Omental fat pad (tissue), 4 donors: Measurements from ENCODE around the gene PET100. TPM values are rescaled to one million over a fixed set of nuclear protein-coding genes. Genes with fewer than 3 reads are reported as not detected.

ENCODE experiments used
- ATAC-seq: fragments of 150-250 bp; one replicate; pipeline ENCODE4 v1.9.1; 2016; ENCODE audit warnings: mild to moderate bottlenecking, moderate library complexity; ENCODE audit not compliant: low FRiP score
- DNase-seq: peaks from one replicate; pipeline ENCODE4 v3.0.0-alpha.2; 2019; ENCODE audit warnings: low spot score
- CTCF ChIP-seq, 3 donors: fragments of 450-650 bp; IDR thresholded peaks; one replicate each; pipeline ENCODE4 v1.5.1; 2016 to 2017; ENCODE audit warnings: antibody characterized with exemption in 3 of 3, mild to moderate bottlenecking in 3 of 3, moderate library complexity in 2 of 3
- total RNA-seq, 4 donors: library from RNA; depleted of rRNA; stranded (reverse); fragments of >200 nt; gene quantifications; one replicate each; pipeline ENCODE4 v1.1.0, GENCODE V29; 2016

The PET100 gene
- total RNA-seq, 4 donors from 2014 or later: 11.2 to 22.8 (median 17.0) TPM

GRCh38 chr19:7662657-7663056 lies 33.1 kb downstream of the PET100 start:
- no peak for DNase-seq
- no peak for TF ChIP-seq CTCF (IDR thresholded peaks at IDR 0.05)
- no peak for ATAC-seq

- TF ChIP-seq CTCF (IDR thresholded peaks at IDR 0.05): no peak
- ATAC-seq: no peak
- DNase-seq: no peak
These were observed 34.1 kb downstream of the PET100 start for GRCh38 chr19:7663706-7664105.

GRCh38 chr19:7665076-7665475 lies 35.5 kb downstream of the PET100 start:
- DNase-seq (no peak), ATAC-seq (no peak)
- TF ChIP-seq CTCF (IDR thresholded peaks at IDR 0.05): no peak

- ATAC-seq: no peak
These were observed 39.2 kb downstream of the PET100 start, which contains the start of gene RETN for GRCh38 chr19:7668842-7669241. RETN (plus strand) TSS chr19:7669049; CDS start chr19:7669327, 278 bp downstream.

GRCh38 chr19:7669641-7670040 lies 40.0 kb downstream of the PET100 start:
- DNase-seq (no peak), ATAC-seq (no peak)
- no peak for TF ChIP-seq CTCF (IDR thresholded peaks at IDR 0.05)

More at GRCh38 chr19:7668842-7669241, 39.2 kb downstream of the PET100 start, which contains the start of gene RETN:
- no peak for DNase-seq
- TF ChIP-seq CTCF (IDR thresholded peaks at IDR 0.05): no peak

GRCh38 chr19:7670150-7670783 lies 40.7 kb downstream of the PET100 start:
- no peak for TF ChIP-seq CTCF (IDR thresholded peaks at IDR 0.05)
- ATAC-seq (no peak), DNase-seq (no peak)

- DNase-seq: no peak
- no peak for TF ChIP-seq CTCF (IDR thresholded peaks at IDR 0.05)
- ATAC-seq: no peak
These were observed 41.2 kb downstream of the PET100 start for GRCh38 chr19:7670790-7671189.
